HG03159 (cell line): Measurements from ENCODE around the gene NBPF12.
"Not testable (repeated sequence)": the region's sequence is repeated elsewhere in the genome, so short reads cannot be mapped to it uniquely, and the experiment has no call there.

Experiments used
- ATAC-seq: cut with Tn5 transposase; IDR thresholded peaks from one replicate; pipeline ENCODE4 v1.9.1; 2021; ENCODE audit warnings: mild to moderate bottlenecking, moderate library complexity; ENCODE audit not compliant: unreplicated experiment

The NBPF12 gene

GRCh38 chr1:146938242-146938902 is at the start of gene NBPF12:
TSS of gene NBPF12 (plus strand) at chr1:146938324. CDS start at chr1:146960144, 21,820 bp downstream.
- ATAC-seq = peak; percentile 70

DNA sequence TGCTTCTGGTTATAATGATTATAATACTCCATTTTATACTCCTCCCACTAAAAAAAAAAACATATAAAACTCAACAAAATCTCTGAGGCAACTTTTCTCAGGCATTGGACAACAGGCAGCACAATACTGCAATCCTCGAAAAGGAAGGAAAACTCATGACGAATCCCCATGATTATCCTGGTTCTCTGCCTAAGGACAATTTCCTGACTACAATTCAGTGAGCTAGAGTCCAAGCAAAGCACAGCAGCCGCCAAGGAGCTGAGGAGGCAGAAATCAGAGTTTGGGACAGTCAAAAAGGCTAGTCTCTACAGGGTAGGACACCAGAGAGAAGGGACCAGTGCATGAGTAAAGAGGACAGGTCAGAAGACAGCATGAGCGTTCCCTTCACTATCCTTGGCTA is 46.8 kb upstream of the NBPF12 start:
- ATAC-seq = not testable (repeated sequence)

GRCh38 chr1:146892331-146892730 is 45.8 kb upstream of the NBPF12 start:
- not testable (repeated sequence) for ATAC-seq

DNA sequence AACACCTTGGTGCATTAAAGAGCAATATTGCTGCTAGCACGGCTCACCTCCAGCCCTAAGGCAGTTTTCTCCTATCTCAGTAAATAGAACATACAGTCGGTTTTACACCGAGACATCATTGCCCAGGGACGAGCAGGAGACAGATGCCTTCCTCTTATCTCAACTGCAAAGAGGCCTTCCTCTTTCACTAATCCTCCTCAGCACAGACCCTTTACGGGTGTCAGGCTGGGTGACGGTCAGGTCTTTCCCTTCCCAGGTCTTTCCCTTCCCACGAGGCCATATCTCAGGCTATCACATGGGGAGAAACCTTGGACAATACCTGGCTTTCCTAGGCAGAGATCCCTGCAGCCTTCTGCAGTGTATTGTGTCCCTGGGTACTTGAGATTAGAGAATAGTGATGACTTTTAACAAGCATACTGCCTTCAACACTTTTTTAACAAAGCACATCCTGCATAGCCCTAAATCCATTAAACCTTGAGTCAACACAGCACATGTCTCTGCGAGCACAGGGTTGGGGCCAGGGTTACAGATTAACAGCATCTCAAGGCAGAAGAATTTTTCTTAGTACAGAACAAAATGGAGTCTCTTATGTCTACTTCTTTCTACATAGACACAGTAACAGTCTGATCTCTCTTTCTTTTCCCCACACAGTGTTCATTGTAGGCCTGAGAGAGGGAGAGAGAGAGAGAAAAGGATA is 30.4 kb upstream of the NBPF12 start:
- ATAC-seq = not testable (repeated sequence)

DNA sequence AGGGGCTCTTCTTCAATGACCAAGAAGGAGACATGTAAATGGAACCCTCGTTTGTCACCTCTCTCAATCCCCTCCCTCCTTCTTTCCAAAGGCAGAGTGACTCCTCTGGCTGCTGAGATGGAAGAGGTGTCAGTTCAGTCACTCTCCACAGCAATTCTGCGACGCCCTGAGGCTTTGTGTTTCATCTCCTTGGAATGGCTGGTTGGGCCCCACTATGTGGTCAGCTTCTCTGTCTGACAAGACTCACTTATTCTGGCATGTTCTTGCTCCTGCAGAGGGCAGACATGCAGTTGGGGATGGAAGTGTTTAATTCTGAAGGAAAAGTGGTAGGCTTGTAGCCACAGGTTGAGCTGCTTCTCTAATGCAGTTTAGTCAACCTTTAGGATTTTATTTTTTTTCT is 25.1 kb upstream of the NBPF12 start:
- ATAC-seq = not testable (repeated sequence)

- ATAC-seq = not testable (repeated sequence)
Measured at GRCh38 chr1:146920811-146921210, 17.3 kb upstream of the NBPF12 start.

GRCh38 chr1:146922614-146923013 is 15.5 kb upstream of the NBPF12 start:
- ATAC-seq = not testable (repeated sequence)

DNA sequence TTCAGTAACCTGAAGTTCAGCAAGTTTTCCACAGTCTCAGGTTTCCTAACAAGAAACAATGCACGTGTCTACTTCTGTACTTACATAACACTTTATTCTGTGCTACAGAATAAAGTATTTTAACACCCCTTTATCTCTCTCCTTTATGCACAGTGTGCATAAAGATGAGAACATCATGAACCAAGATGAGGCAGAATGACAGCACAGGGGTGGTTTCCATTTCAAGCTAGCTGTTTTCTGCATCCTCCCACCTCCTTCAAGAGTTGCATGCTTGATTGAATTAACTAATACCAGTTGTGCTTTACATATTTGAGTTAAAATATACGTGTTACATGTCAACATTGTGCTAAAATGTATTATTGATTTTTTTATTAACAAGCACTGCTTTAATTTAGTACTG is 14.0 kb upstream of the NBPF12 start:
- not testable (repeated sequence) for ATAC-seq

- not testable (repeated sequence) for ATAC-seq
Measured at GRCh38 chr1:146926413-146926812, 11.7 kb upstream of the NBPF12 start.

DNA sequence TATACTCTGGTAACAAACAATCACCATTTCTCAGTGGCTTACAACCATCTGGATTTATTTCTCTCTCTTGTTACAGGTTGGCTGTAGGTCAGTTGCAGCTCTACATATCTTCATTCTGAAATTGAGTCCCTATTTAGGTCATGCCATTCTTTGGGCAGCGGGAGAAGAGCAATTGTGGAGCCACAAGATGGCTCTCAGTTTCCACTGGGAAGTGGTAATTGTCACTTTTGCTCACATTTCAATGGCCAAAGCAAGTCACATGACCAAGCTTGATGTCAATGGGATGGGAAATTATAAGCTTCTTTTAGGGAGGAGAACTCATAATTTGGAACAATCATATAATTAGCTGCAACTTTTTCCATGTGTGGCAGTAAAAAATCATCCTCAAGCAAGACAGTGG is 7.9 kb upstream of the NBPF12 start:
- ATAC-seq = not testable (repeated sequence)

GRCh38 chr1:146934390-146935223 is 3.5 kb upstream of the NBPF12 start:
- peak; percentile 49 for ATAC-seq

- not testable (repeated sequence) for ATAC-seq
Measured at GRCh38 chr1:146937462-146937861, 662 bp upstream of the NBPF12 start.

- ATAC-seq = peak; percentile 31
Measured at GRCh38 chr1:146938927-146939786, 1.0 kb downstream of the NBPF12 start.

DNA sequence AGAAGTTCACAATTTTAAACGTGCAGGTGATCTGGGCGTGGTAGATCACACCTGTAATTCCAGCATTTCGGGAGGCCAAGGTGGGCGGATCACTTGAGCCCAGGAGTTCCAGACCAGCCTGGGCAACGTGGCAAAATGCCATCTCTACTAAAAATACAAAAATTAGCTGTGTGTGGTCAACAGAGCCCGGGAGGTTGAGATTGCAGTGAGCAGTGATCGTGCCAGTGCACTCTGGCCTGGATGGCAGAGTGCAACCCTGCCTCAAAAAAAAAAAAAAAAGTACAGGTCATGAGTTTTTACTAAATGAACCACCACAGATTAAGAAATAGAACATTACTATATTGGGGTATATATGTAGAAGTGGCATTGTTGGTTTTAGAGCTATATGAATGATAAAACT is 2.2 kb downstream of the NBPF12 start:
- not testable (repeated sequence) for ATAC-seq

DNA sequence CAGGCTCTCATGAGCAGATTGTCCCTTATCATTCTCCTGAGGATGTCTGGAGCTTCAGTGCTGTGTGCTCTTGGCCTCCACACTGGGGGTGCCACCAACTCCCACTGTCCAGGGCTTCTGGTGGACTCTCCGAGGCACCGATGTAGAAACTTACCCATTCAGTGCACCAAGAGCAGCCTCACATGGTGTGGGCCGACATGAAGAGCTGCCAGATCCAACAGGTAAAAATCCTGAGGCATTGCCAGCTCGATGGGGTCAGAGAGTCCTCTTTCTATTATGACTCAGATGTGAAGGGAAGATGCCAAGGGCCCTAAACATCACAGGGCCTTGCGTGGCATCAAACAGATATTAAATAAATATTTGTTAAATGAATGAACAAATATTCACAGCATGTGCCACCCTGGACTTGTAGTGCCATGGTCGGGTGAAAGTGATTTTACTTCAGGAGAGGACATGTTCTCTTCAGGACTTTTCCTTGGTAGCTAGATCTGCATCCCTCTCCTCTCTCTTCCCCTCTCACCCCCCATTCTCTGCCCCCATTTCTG is 5.3 kb downstream of the NBPF12 start:
- ATAC-seq = not testable (repeated sequence)

- not testable (repeated sequence) for ATAC-seq
Measured at GRCh38 chr1:146948127-146948526, 10.0 kb downstream of the NBPF12 start.

GRCh38 chr1:146964340-146964739 is 26.2 kb downstream of the NBPF12 start:
- not testable (repeated sequence) for ATAC-seq

DNA sequence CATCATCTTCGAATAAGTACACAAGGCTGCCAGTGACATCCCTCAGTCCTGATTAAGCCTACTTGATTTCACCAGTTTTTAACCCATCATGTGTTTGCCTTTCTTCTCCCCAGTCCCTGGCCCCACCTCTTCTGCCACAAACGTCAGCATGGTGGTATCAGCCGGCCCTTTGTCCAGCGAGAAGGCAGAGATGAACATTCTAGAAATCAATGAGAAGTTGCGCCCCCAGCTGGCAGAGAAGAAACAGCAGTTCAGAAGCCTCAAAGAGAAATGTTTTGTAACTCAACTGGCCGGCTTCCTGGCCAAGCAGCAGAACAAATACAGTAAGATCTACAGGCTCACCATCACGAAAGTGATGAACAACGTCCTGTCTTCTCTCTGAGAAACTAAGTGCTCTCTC is 28.2 kb downstream of the NBPF12 start:
- ATAC-seq = not testable (repeated sequence)

- not testable (repeated sequence) for ATAC-seq
Measured at GRCh38 chr1:146970656-146971055, 32.5 kb downstream of the NBPF12 start.

DNA sequence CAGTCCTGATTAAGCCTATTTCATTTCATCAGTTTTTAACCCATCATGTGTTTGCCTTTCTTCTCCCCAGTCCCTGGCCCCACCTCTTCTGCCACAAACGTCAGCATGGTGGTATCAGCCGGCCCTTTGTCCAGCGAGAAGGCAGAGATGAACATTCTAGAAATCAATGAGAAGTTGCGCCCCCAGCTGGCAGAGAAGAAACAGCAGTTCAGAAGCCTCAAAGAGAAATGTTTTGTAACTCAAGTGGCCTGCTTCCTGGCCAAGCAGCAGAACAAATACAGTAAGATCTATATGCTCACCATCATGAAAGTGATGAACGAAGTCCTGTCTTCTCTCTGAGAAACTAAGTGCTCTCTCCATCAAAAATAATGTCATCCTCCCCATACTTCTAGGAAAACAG is 34.6 kb downstream of the NBPF12 start:
- not testable (repeated sequence) for ATAC-seq
